Measurements from ENCODE around the gene GFOD1. TPM values are rescaled to one million over a fixed set of nuclear protein-coding genes. Genes with fewer than 3 reads are reported as not detected.

GFOD1 gene
- total and polyA plus RNA-seq, 2 donors (not counting 1 experiment from before 2014, with no cell fraction given), result 10.5 to 25.3 TPM

GRCh38 chr6:13319891-13320564 is 167.4 kb downstream of the GFOD1 start:
- Histone ChIP-seq H3K9me3 (ENCODE audit: control insufficient read depth, insufficient read depth, low read depth, low read length) (no peaks in the 10 kb centered on the region), H3K4me3 (replicated peaks in 1 of 4; ENCODE audit: control extremely low read depth in 1 of 4, insufficient read depth in 1 of 4, low read depth in 3 of 4, low read length in 4 of 4) (no peak overlapping the region), H3K9ac (ENCODE audit: insufficient read depth, low read length) (no peak overlapping the region), H3K79me2 (ENCODE audit: control insufficient read depth, insufficient read depth, low read length) (no peaks in the 10 kb centered on the region), H3K4me2 (ENCODE audit: extremely low read depth, insufficient read depth, low read length) (no peak overlapping the region), H4K20me1 (ENCODE audit: control insufficient read depth, extremely low read depth, insufficient read depth, low read length) (no peaks in the 10 kb centered on the region), H3K4me1 (ENCODE audit: control insufficient read depth, extremely low read depth, insufficient read depth, low read length) (no peaks in the 10 kb centered on the region), H2AFZ (ENCODE audit: low read length) (no peak overlapping the region), H3K27ac (ENCODE audit: insufficient read depth, low read length) (no peak overlapping the region), H3K27me3 (ENCODE audit: control insufficient read depth, insufficient read depth, low read length) (no peaks in the 10 kb centered on the region), H3K36me3 (ENCODE audit: control insufficient read depth, insufficient read depth, low read length) (peaks cover 10% of the 10 kb centered on the region)
- no peak for TF ChIP-seq CTCF (conservative IDR thresholded peaks at IDR 0.05 in 1 of 2, IDR thresholded peaks at IDR 0.05 in 1 of 2; ENCODE audit: low read depth in 1 of 2, low read length in 2 of 2)
- no peak for TF ChIP-seq EZH2 (IDR thresholded peaks at IDR 0.05; ENCODE audit: low read length, missing control alignments)
- no peak for DNase-seq (ENCODE audit: low read depth in 2 of 2)

- Histone ChIP-seq H3K9me3 (ENCODE audit: control insufficient read depth, insufficient read depth, low read depth, low read length) (no peaks in the 10 kb centered on the region), H3K4me2 (ENCODE audit: extremely low read depth, insufficient read depth, low read length) (no peak overlapping the region), H3K36me3 (ENCODE audit: control insufficient read depth, insufficient read depth, low read length) (peaks cover 10% of the 10 kb centered on the region), H3K79me2 (ENCODE audit: control insufficient read depth, insufficient read depth, low read length) (no peaks in the 10 kb centered on the region), H3K27me3 (ENCODE audit: control insufficient read depth, insufficient read depth, low read length) (no peaks in the 10 kb centered on the region), H4K20me1 (ENCODE audit: control insufficient read depth, extremely low read depth, insufficient read depth, low read length) (no peaks in the 10 kb centered on the region), H3K9ac (ENCODE audit: insufficient read depth, low read length) (no peak overlapping the region), H2AFZ (ENCODE audit: low read length) (no peak overlapping the region), H3K4me3 (replicated peaks in 1 of 4; ENCODE audit: control extremely low read depth in 1 of 4, insufficient read depth in 1 of 4, low read depth in 3 of 4, low read length in 4 of 4) (no peak overlapping the region), H3K4me1 (ENCODE audit: control insufficient read depth, extremely low read depth, insufficient read depth, low read length) (no peaks in the 10 kb centered on the region), H3K27ac (ENCODE audit: insufficient read depth, low read length) (no peak overlapping the region)
- DNase-seq (ENCODE audit: low read depth in 2 of 2), result no peak
- TF ChIP-seq EZH2 (IDR thresholded peaks at IDR 0.05; ENCODE audit: low read length, missing control alignments) (no peak), CTCF (conservative IDR thresholded peaks at IDR 0.05 in 1 of 2, IDR thresholded peaks at IDR 0.05 in 1 of 2; ENCODE audit: low read depth in 1 of 2, low read length in 2 of 2) (no peak)
These were observed 168.6 kb downstream of the GFOD1 start for GRCh38 chr6:13318821-13319220.

GRCh38 chr6:13315896-13316295 is 171.5 kb downstream of the GFOD1 start:
- Histone ChIP-seq H3K9ac (ENCODE audit: insufficient read depth, low read length) (no peak overlapping the region), H3K9me3 (ENCODE audit: control insufficient read depth, insufficient read depth, low read depth, low read length) (no peaks in the 10 kb centered on the region), H3K79me2 (ENCODE audit: control insufficient read depth, insufficient read depth, low read length) (no peaks in the 10 kb centered on the region), H3K27me3 (ENCODE audit: control insufficient read depth, insufficient read depth, low read length) (no peaks in the 10 kb centered on the region), H3K27ac (ENCODE audit: insufficient read depth, low read length) (no peak overlapping the region), H4K20me1 (ENCODE audit: control insufficient read depth, extremely low read depth, insufficient read depth, low read length) (no peaks in the 10 kb centered on the region), H3K36me3 (ENCODE audit: control insufficient read depth, insufficient read depth, low read length) (peaks cover 10% of the 10 kb centered on the region), H2AFZ (ENCODE audit: low read length) (no peak overlapping the region), H3K4me1 (ENCODE audit: control insufficient read depth, extremely low read depth, insufficient read depth, low read length) (no peaks in the 10 kb centered on the region), H3K4me2 (ENCODE audit: extremely low read depth, insufficient read depth, low read length) (no peak overlapping the region), H3K4me3 (replicated peaks in 1 of 4; ENCODE audit: control extremely low read depth in 1 of 4, insufficient read depth in 1 of 4, low read depth in 3 of 4, low read length in 4 of 4) (no peak overlapping the region)
- no peak for DNase-seq (ENCODE audit: low read depth in 2 of 2)
- TF ChIP-seq CTCF (conservative IDR thresholded peaks at IDR 0.05 in 1 of 2, IDR thresholded peaks at IDR 0.05 in 1 of 2; ENCODE audit: low read depth in 1 of 2, low read length in 2 of 2) (no peak), EZH2 (IDR thresholded peaks at IDR 0.05; ENCODE audit: low read length, missing control alignments) (no peak)

Data from fibroblast of lung (primary cell).